Stimulated activated CD4-positive, alpha-beta T cell treated with anti-CD3 and anti-CD28 coated beads, Interleukin-4, amount 100 ng/mL, for 48 hours (primary cell): ENCODE measurements around the gene ROMO1.
"Not testable (repeated sequence)": the region's sequence is repeated elsewhere in the genome, so short reads cannot be mapped to it uniquely, and the experiment has no call there.

Experiments used
- DNase-seq, 2 donors: peaks; one replicate each; pipeline ENCODE4 v3.0.0-alpha.2; 2020; ENCODE audit warnings: low read depth in 2 of 2

ROMO1 gene

DNA sequence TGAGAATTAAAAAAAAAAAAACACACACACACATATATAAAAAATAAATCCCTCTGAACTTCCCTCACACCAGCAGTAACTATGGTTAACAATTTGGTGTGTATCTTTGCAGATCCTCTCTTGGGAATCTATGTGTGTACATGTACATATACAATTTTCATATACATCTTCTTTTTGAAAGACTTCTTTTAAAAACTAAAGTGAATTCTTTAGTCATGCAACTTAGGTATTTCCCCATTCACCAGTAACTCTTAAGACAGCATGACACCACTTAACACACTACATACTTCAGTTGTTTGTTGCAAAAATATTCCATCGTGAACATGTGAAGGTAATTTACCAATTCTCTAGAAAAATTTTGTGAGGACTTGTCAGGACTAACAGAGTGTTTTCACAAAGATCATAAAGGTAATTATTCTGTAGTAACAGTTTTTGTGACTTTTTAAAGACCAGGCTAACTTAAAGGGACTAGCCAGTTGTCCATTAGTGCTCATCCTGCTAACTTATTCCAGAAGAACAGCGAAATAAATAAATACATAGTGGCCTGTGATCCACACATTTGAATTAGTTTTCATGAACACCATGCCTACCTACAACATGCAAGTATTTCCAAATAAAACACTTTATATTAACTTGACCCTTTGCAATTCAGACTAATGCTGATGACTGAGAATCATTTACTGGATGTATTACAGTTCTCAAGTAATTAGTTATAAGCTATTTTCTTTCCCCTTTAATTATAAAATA lies 30.8 kb downstream of the ROMO1 start:
- DNase-seq = no peak

GRCh38 chr20:35730583-35731468 lies 31.6 kb downstream of the ROMO1 start:
- no peak for DNase-seq

GRCh38 chr20:35731469-35731788 lies 32.2 kb downstream of the ROMO1 start:
- no peak for DNase-seq

GRCh38 chr20:35731862-35732643 lies 32.8 kb downstream of the ROMO1 start:
- no peak for DNase-seq

GRCh38 chr20:35732644-35732982 lies 33.4 kb downstream of the ROMO1 start:
- no peak for DNase-seq

DNA sequence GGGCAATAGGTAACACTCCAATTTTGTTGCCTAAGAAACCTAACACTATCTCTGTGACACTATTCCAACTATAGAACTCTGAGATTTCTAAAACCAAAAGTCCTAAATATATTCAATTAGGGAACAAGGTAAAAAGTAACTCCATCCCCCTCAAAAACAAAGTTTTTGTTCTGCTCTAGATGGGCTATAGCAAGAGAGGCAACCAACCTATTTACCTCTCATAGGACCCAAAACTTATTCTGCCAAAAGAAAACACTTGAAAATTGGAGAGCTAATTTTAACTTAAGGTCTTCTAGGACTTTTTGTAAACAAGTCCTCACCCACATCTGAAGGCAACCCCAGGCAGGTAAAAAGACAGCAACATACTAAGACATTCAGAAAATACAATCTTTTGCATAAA lies 35.2 kb downstream of the ROMO1 start:
- no peak for DNase-seq

DNA sequence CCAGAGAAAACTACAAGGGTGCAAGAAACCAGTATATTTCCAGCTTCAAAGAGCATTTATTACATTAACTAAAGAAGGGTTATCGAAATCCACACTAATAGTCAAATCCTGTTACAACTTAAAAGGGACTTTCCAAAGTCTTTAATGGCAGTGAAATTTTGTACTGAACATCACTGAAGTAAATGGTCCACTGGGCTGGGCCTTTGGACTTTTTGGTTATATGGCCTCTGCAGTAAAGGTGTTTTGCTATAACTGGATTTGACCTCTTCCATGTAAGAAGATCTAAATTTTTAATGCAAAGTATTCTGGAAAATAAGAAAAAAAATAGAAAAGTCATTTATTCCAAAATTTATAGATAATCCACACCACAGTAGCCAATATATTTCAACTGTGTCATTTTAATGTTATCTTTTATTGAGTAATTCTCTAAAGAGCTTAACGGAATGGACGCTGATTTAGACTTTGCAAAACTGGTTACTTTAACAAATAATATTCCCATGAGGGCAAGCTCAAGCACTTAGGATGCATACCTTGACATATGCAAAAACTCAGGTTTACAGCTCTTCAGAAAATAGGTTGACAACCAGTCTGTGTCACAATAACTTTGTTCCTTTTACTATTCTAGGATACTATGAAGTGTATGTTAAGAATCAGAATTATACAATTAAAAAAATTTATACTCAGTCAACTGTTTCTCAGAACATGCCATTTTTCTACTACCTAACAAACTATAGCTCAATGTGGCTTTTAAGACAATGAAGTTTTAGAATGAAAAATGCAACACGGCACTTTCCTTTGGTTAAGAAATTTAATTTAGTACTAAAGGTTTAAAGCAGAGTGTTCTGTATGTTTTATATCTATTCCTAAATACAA lies 35.8 kb downstream of the ROMO1 start:
- DNase-seq = no peak

DNA sequence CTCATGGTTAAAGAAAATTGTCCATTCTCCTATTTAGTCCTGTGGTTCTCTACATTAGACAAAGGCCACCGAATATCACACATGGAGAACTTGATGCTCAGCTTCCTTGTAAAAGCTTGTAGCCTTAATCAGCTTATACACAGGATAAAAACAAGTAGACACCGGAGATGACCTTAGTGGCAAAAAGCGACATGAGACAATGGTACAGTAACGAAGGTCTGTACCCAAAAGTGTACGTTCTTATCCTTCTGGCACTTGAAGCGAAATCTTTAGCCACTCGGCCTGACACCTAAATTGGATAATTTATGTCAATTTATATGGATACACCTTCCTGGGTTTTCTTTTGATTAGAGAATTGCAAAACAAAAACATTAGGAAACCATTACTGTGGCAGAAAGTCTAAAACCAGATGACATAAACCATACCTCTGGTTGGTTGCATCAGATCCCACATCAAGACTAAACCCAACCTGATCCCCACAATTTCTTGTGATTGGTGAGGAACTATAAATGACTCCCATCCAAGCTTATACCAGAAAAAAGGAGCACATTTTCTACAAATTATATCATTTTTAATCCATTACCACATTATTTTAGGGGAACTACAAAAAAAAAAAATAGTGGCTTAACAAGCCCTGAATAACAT lies 36.7 kb downstream of the ROMO1 start:
- no peak for DNase-seq

DNA sequence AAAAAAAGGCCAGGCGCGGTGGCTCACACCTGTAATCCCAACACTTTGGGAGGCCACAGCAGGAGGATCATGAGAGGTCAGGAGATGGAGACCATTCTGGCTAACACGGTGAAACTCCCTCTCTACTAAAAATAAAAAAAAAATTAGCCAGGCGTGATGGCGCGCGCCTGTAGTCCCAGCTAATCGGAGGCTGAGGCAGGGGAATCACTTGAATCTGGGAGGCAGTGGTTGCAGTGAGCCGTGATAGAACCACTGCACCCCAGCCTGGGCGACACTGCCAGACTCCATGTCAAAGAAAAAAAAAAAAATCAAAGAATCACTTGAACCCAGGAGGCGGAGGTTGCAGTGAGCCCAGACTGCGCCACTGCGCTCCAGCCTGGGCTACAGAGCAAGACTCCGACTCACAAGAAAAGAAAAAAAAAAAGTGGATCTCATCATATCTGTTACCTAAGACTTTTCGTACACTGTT lies 38.7 kb downstream of the ROMO1 start:
- DNase-seq = no peak

DNA sequence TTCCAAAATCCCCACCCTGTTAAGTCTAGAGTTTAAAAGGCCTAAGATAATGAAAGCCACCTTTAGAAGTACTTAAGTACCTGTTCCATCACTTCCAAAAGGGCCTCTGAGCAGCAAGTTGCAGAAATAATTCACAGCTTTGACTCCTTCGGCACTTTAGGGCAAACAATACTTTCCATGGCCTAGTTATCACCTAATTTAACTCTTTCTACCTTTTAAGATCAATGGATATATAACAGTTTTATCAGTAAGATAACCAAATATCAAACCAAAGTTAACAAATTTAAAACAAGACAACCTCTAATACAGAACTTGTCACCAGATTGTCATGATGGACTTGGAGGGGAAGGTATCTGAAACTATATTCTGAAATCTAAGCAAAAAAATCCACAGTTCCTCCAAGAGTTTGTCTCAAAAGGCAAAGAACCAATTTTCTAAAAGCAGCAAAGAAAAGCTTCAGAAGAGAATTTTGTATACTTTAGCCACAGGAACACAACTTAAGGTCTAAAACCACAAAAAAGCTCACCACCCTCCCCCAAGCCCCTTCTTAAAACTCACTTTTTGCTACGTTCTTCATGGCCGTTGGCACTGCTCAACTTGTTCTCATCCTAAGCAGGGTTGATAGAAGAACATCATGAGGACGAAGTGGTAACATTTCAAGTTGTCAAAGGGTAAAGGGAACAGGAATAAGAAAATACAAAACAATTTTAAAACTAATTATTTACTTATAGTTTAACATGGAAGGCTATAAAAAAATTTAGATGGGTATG lies 39.4 kb downstream of the ROMO1 start:
- DNase-seq = no peak

DNA sequence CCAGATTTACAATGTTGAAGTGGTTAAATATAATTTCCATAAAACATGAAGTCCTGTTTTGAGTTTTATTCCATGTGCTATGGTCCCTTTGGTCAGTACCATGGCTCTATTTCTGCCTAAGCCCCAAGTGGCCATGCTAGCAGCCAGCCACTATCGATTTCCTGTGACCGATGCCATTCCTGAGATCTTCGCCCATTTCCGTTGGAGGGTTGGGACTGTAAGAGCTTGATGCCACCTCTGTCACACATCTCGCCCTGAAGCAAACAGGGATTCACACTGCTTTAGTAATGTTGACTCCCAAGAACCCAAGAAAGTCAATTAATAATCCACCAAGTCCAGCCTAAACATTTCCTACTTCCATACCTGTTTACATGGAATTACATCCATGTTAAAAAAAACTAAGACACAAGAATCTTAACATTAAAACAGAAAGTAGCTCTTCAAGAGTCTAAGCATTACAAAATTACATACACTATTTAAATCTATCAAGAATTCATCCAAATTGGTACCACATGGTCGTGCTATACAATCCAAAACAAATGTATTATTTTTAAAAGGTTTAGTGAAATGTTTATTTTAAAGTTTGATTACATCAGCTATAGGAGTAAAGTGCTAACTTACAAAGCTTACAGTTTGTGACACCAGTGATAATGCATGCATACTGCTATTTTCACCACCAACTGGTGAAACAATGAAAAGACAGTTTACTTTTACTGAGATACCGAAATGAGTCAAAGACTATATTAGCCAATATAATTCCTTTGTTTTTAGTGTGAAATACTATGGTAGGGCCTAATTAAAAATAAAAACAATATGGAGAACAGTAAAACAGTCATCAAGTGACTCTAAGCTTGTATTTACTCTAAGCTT lies 40.3 kb downstream of the ROMO1 start:
- DNase-seq = no peak

- peak; percentile 98 to 99 for DNase-seq
These were observed 42.9 kb downstream of the ROMO1 start, which contains the start of gene RBM39 for GRCh38 chr20:35741892-35742740. TSS of gene RBM39 (minus strand) at chr20:35742260. CDS start at chr20:35740874, 1,386 bp downstream.

DNA sequence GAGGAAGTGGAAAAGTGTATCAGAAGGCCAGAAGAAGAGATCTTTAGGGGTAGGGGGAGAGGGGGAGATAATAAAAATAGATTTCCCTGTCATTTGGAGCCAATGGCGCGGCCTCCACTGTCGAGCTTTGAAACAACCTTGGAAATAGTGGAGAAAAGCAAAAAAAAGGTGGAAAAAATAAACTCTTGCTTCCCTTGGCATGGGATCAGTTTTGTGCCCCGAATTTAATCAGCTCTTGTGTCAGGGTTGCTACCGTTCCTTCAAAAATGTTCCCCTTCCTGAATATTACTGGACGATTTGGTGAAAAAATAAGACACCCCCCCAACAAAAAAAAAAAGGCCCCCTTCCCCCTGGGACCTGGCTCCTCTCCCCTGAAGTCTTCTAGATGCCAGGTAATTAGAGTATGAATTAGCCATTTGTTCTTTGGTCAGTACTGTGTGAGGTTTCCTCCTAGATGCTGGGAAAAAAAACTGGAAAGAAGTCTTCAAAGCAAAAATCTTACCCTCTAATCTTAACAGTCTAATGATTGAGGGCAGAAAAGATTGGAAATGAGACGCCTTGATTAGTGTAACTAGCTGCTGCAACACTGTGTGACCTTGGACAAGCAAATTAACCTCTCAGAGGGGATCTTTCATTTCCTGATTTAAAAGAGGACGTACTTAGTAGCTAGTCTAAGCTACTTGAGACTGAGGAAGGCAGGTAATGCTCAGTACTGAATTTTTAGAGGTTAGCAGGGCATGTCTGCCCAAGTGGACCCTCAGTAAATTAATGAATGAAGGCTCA lies 43.7 kb downstream of the ROMO1 start:
- no peak for DNase-seq

DNA sequence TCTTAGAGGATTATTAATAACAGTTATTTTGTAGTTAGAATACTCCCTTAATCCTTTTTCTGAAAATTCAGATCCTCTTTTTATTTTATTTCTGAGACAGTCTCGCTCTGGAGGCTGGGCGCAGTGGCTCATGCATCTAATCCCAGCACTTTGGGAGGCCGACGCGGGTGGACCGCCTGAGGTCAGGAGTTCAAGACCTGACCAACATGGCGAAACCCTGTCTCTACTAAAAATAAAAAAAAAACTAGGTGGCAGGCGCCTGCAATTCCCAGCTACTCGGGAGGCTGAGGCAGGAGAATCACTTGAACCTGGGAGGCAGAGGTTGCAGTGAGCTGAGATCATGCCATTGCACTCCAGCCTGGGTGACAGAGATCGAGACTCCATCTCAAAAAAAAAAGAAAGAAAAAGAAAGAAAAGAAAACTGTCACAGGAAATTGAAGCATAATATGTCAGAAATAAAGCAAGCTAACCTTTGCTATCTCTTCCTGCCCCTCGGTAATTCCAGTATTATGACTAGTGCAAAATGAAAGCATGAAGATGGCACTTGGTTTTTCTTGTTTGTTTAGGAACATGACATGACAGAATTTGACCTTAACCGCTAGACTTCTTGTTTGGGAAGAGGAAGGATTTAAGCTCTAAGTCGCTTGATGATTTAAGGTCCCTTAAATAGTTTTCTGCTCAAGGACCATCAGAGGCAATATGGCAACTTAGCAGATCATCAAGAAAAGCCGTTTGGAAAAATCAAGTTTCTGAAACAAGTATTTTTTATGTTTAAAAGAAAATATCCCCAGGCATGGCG lies 44.7 kb downstream of the ROMO1 start:
- no peak for DNase-seq

DNA sequence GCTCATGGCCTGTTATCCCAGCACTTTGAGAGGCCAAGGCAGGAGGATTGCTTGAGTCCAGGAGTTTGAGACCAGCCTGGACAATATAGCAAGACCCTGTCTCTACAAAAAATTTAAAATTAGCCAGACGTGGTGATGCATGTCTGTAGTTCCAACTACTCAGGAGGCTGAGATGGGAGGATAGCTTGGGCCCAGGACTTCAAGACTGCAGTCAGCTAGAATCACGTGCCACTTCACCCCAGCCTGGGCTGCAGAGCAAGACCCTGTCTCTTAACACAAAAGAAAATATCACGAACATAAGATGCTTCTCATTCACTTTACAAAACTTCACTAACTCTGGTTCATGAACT lies 45.3 kb downstream of the ROMO1 start:
- DNase-seq = not testable (repeated sequence)
